ENCODE measurements around the gene MLPH. TPM values are rescaled to one million over a fixed set of nuclear protein-coding genes. Genes with fewer than 3 reads are reported as not detected.

The MLPH gene
- total and polyA plus RNA-seq, 2 of the 4 experiments (the other 2 are of a cell fraction), result 13.8 to 21.6 TPM

GRCh38 chr2:237465515-237466148, 21.4 kb upstream of the MLPH start:
- POLR2A ChIA-PET (ENCODE audit: unreplicated experiment), result interaction anchor here (0.7 to 1.1 kb wide), 2 partner anchors 9 to 51 kb away, joined by 3 to 4 read pairs; partner anchors contain the start of gene COL6A3
- peak overlapping the region; percentile 69 for H3K56ac ChIP-seq (ENCODE audit: extremely low read depth, insufficient read depth, low read length)
- no peaks in the 10 kb centered on the region for H3K9me3 ChIP-seq (ENCODE audit: control insufficient read depth, insufficient read depth, low read length)
- BruUV-seq (replicated peaks), result no TSS peak
- H3K23ac ChIP-seq (ENCODE audit: low read depth, low read length), result peak overlapping the region; percentile 75
- intact Hi-C loops (cut with micrococcal nuclease), result no loop called here
- H3K9me1 ChIP-seq (ENCODE audit: insufficient read depth, low read length), result peaks cover 9% of the 10 kb centered on the region
- peak overlapping the region; percentile 91 for H2BK120ac ChIP-seq (ENCODE audit: low read depth, low read length)
- H3K14ac ChIP-seq (replicated peaks; ENCODE audit: low read depth, low read length), result peak overlapping the region; percentile 78
- peak overlapping the region; percentile 82 for H2BK20ac ChIP-seq (ENCODE audit: low read depth, low read length)
- H2AK9ac ChIP-seq (replicated peaks; ENCODE audit: low read depth, low read length, poor library complexity), result peak overlapping the region; percentile 47
- dilution Hi-C loops (cut with HindIII; ENCODE audit: low sequenced_read_pairs, unreplicated experiment), result no loop called here
- H4K91ac ChIP-seq (ENCODE audit: insufficient read depth, low read depth, low read length), result peak overlapping the region; percentile 93
- in situ Hi-C loops (cut with MboI; ENCODE audit: low sequenced_read_pairs), result no loop called here
- H3K27ac ChIP-seq (ENCODE audit: insufficient read depth, low read length), result peak overlapping the region; percentile 84
- peak overlapping the region; percentile 87 for H4K5ac ChIP-seq (ENCODE audit: low read depth, low read length)
- no peak overlapping the region for H3K4me3 ChIP-seq (ENCODE audit: insufficient read depth, low read depth, low read length)
- peak overlapping the region; percentile 79 to 95 for H4K8ac ChIP-seq (ENCODE audit: low read depth in 2 of 2, low read length in 2 of 2)
- H3K27me3 ChIP-seq (ENCODE audit: control insufficient read depth, insufficient read depth, low read length), result no peaks in the 10 kb centered on the region
- H3K18ac ChIP-seq (ENCODE audit: low read depth, low read length), result peak overlapping the region; percentile 62
- peak overlapping the region; percentile 80 for H2AFZ ChIP-seq (replicated peaks; ENCODE audit: low read length, poor library complexity)
- peak overlapping the region; percentile 83 for H2AK5ac ChIP-seq (ENCODE audit: low read depth, low read length)
- CTCF ChIA-PET, result interaction anchor here (0.6 to 1.4 kb wide), 6 partner anchors 9 to 788 kb away, joined by 3 to 4 read pairs (median 3); partner anchors contain the start of gene COL6A3
- DNase-seq (peak; percentile 99), ATAC-seq (ENCODE audit: low read depth) (peak; percentile 84)
- peaks cover 10% of the 10 kb centered on the region for H3K4me1 ChIP-seq (ENCODE audit: control insufficient read depth, insufficient read depth, low read length)
- peaks cover 11 to 15% of the 10 kb centered on the region in 2 experiments; a peak in 3 of 4 replicates for H3K79me1 ChIP-seq (ENCODE audit: low read depth in 1 of 2, low read length in 2 of 2)
- H3K4ac ChIP-seq (ENCODE audit: low read depth, low read length), result peak overlapping the region; percentile 82
- H2BK5ac ChIP-seq (ENCODE audit: low read depth, low read length, poor library complexity, severe bottlenecking), result peak overlapping the region; percentile 96
- 30% methylated on average over 2 of the region's 16 CpGs; no CpG with 5 or more reads in 1 of the 2 experiments for WGBS, 2 experiments (ENCODE audit: extremely low coverage in 2 of 2, insufficient read length in 1 of 2)
- H2BK15ac ChIP-seq (ENCODE audit: low read depth, low read length), result peak overlapping the region; percentile 81; the same call in 1 of the 3 replicates
- H3K36me3 ChIP-seq (ENCODE audit: control insufficient read depth, insufficient read depth, low read length), result no peaks in the 10 kb centered on the region
- H4K20me1 ChIP-seq (ENCODE audit: insufficient read depth, low read length), result no peaks in the 10 kb centered on the region
- H3K9ac ChIP-seq (ENCODE audit: low read depth, low read length), result peak overlapping the region; percentile 11; the same call in 1 of the 2 replicates
- peak overlapping the region; percentile 7; the same call in 1 of the 2 replicates for H3K4me2 ChIP-seq (ENCODE audit: low read depth, low read length)
- no peak for TF ChIP-seq MXI1 (IDR thresholded peaks at IDR 0.05; ENCODE audit: borderline replicate concordance, low read depth, low read length)
- TF ChIP-seq POLR2A (IDR thresholded peaks at IDR 0.05; ENCODE audit: low read depth, low read length), result no peak; the same call in 1 of the 2 replicates
- peak; percentile 76 for TF ChIP-seq NFE2L2 (IDR thresholded peaks at IDR 0.05; ENCODE audit: low read depth, low read length)
- no peak for TF ChIP-seq USF2 (IDR thresholded peaks at IDR 0.05; ENCODE audit: low read depth, low read length)
- TF ChIP-seq CTCF (conservative IDR thresholded peaks at IDR 0.05; ENCODE audit: low read depth, low read length), result no peak
- TF ChIP-seq RAD21 (IDR thresholded peaks at IDR 0.05; ENCODE audit: low read length), result peak; percentile 13; the same call in 1 of the 2 replicates
- TF ChIP-seq BHLHE40 (IDR thresholded peaks at IDR 0.05; ENCODE audit: low read depth, low read length), result peak; percentile 73
- TF ChIP-seq ELK1 (IDR thresholded peaks at IDR 0.05; ENCODE audit: borderline replicate concordance, low read depth, low read length), result no peak
- TF ChIP-seq RFX5 (IDR thresholded peaks at IDR 0.05; ENCODE audit: low read depth, low read length), result no peak
- no peak for TF ChIP-seq CHD1 (IDR thresholded peaks at IDR 0.05; ENCODE audit: low read depth, low read length)
- TF ChIP-seq CEBPB (IDR thresholded peaks at IDR 0.05; ENCODE audit: low read depth, low read length), result peak; percentile 98
- peak; percentile 22; the same call in 1 of the 2 replicates for TF ChIP-seq MAZ (IDR thresholded peaks at IDR 0.05; ENCODE audit: borderline replicate concordance, low read depth, low read length)
- peak; percentile 94 for TF ChIP-seq FOS (IDR thresholded peaks at IDR 0.05; ENCODE audit: low read depth, low read length)
- TF ChIP-seq SMC3 (IDR thresholded peaks at IDR 0.05; ENCODE audit: low read depth, low read length), result peak; percentile 18; the same call in 1 of the 2 replicates

Data from IMR-90 (cell line).